NK-92 treated with Interleukin-12 subunit alpha and Interleukin-12 subunit beta, amount 100 ng/mL, for 24 hours (cell line): ENCODE results near the gene SEC24B.
"Not testable (repeated sequence)": the region's sequence is repeated elsewhere in the genome, so short reads cannot be mapped to it uniquely, and the experiment has no call there.

Source experiments
- DNase-seq: peaks from one replicate; lab custom pipeline; 2025; lab: John Stamatoyannopoulos, UW

Gene SEC24B

GRCh38 chr4:109432696-109433095, 919 bp upstream of the SEC24B start:
- no peak for DNase-seq

DNA sequence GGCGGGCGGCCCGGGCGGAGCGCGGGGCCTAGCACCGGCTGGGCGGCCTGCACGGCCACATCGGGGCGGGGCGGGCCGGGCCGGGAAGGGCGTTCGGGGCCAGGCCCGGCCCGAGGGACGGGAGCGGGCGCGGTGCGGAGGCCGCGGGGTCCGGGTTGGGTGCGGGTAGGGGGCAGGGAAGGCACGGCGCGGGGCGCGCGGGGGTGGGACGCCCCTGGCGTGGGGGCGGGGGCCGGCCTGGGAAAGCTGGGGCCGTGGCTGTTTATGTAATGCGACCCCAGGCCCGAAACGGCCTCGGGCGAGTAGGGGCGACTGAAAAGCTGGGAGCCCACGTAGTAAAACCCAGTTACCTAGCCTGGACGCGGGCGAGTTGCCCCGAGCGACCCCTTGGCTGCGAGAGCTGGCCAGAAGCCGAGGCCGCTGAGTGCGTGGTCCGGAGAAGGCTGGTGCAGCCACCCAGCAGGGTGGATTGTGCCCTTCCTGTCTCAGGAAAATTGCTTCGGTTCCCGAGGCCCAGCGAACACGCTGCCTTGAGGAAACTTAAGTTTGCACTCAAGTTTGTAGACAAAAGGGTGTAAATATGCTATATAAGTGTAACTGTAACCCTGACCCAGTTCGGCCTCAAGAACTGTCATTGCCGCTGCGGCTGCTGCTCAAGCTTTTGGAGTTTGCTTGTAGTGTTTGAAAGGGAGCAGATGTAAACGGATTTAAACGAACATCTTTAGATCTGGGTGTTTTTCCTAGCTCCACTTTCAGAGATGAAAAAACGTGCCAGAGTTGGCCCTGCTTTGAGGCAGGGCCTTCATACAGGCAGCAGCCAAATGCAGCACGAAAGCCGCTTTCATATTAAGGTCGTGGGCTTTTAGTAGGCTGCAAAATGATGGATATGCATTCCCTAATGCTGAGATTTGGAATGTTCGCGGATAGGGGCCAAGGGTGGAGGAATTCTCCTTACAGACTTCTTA, 674 bp downstream of the SEC24B start:
- DNase-seq: no peak

GRCh38 chr4:109435635-109436034, 2.0 kb downstream of the SEC24B start:
- DNase-seq: no peak

DNA sequence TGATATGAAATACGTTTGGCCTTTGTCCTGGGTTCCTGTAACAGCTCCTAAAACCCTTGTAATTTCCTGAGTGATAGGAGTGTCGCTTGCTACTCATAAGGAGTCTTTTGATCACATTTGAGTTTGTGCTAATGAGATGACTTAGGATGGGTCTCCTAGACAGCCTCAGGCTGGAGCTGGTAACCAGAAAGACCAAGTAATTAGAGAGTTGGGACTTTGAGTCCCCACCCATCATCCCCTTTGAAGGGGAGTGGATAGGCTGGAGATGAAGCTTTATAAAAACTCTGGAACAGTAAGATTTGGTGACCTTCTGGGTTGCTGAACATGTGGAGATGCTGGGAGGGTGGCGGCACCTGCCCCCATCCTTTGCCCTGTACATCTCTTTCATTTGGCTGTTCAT, 2.9 kb downstream of the SEC24B start:
- DNase-seq: no peak

- no peak for DNase-seq
Measured at GRCh38 chr4:109440948-109441347, 7.3 kb downstream of the SEC24B start.

GRCh38 chr4:109441862-109442458, 8.3 kb downstream of the SEC24B start:
- no peak for DNase-seq

GRCh38 chr4:109444182-109444844, 10.7 kb downstream of the SEC24B start:
- DNase-seq: no peak

- DNase-seq: no peak
Measured at GRCh38 chr4:109447278-109447677, 13.7 kb downstream of the SEC24B start.

DNA sequence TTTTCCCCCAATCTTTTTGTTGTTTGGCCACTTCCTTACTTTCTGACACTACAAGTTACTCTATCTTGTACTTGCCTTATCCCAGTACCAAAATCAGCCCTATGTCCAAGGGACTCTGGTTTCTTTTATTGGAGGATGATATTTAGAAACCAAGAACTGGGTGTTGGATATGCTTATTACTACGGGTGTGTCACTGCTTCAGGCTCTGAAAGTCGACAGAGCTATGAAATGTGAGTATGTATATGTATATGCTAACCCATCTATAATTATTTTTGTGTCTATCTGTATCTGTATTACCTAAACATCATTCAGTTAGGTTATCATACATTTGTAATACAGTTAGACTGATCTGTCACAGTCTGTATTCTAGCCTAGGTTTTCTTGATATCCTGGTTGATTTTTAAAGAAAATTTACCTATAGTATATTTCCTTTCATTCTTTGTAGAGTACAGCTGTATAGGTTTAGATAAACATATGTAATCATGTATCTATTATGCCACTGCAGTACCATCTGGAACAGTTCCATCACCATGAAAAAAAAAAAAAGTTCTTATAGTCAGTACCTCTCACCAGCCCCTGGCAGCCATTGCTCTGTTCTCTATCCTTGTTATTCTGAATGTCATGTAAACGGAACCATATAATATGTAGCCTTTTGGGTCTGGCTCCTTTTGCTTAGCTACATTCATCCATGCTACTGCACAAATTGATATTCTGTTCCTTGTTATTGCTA, 18.1 kb downstream of the SEC24B start:
- DNase-seq: no peak

GRCh38 chr4:109453110-109453509, 19.5 kb downstream of the SEC24B start:
- not testable (repeated sequence) for DNase-seq

DNA sequence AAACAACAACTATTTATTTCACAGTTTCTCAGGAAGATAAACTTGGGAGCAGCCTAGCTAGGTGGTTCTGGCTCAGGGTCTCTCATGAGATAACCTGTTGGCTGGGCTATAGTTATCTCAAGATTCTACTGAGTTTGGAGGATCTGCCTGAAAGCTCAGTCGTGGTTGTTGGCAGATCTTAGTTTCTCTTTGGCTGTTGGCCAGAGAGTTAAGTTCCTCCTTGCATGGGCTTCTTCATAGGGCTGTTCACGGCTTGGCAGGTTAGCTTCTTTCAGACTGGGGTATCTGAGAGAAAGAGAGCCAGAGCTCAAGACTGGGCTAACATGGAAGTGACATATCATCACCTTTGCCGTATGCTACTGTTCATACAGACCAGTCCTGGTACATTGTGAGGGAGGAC, 28.7 kb downstream of the SEC24B start:
- no peak for DNase-seq

- no peak for DNase-seq
Measured at GRCh38 chr4:109462802-109463201, 29.2 kb downstream of the SEC24B start.

DNA sequence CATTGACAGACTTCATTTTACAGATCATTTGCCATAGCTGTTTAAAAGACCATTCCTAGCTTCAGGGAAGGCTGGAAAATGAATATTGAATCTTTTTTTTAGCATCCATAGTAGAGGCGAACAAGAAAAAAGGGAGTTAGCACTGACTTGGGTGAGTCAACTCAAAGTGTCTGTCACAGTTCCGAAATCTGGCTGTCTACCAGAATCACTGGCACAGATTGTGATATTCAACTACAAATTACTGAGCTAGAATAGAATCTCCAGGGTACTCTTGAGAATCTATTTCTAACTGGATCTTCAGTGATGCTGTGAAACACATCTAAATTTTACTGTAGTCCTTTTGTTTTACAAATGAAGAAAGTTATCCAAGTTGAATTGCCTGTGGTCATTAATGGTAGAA, 31.5 kb downstream of the SEC24B start:
- DNase-seq: no peak

- no peak for DNase-seq
Measured at GRCh38 chr4:109469915-109470314, 36.3 kb downstream of the SEC24B start.

GRCh38 chr4:109472343-109472761, 38.7 kb downstream of the SEC24B start:
- DNase-seq: no peak

- no peak for DNase-seq
Measured at GRCh38 chr4:109473824-109474223, 40.2 kb downstream of the SEC24B start.

DNA sequence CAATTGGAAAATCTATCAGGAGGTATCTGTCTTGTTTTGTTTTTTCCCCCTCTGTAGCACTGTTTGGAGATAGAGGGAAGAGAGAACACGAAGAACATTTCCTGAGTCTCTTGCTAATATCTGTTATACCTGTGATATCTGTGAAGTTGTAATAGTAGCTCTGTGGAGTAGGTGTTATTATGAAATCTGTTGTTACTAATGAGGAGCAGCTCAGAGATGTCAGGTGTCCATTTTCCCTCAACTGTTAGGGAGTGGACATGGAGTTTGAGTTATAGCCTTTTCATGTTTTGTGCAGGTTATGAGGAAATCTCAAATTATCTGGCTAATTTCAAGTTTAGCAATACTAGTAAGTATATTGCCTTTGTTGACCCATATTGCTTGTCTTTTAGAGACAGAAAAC, 52.4 kb downstream of the SEC24B start:
- no peak for DNase-seq

DNA sequence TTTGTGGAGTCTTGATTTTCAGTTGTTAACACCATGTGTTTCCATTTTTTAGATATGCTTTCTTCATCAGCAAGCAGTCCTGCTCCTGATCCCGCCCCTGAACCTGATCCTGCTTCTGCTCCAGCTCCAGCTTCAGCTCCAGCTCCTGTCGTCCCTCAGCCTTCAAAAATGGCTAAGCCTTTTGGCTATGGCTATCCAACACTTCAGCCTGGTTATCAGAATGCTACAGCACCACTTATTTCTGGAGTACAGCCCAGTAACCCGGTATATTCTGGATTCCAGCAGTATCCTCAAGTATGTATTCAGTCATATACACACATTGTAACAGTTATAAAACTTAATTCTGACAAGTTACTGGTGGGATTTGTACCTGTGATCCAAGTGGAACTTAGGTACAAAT, 60.9 kb downstream of the SEC24B start:
- no peak for DNase-seq

GRCh38 chr4:109495514-109495913, 61.9 kb downstream of the SEC24B start:
- DNase-seq: no peak

- no peak for DNase-seq
Measured at GRCh38 chr4:109496875-109497274, 63.3 kb downstream of the SEC24B start.

DNA sequence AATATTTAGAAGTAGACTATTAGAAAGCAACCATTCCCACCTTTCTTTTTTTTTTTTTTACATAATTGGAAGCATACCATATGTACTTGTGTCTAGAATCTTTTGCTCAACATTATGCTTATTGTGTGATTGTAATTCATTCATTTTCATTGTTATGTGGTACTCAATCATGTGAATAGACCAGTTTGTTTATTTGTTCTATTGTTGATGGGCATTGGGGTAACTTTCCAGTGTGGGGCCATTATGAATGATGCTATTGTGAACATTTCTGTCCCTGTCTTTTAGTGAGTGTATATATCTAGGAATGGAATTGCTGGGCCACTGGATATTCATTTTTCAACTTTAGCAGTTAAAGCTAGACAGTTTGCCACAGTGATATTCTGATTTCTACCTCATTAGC, 63.9 kb downstream of the SEC24B start:
- no peak for DNase-seq

DNA sequence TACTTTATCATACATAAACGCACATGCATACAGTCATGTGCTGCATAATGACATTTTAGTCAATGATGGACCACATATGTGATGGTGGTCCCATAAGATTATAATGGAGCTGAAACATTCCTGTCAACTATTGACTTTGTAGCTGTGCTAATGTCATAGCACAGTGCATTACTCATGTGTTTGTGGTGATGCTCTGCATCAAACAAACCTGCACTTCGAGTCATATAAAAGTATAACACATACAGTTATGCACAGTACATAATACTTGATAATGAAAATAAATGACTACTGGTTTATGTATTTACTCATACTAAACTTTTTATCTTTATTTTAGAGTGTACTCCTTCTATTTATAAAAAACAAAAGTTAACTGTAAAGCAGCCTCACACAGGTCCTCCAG, 65.9 kb downstream of the SEC24B start:
- no peak for DNase-seq
